H1 (cell line): ENCODE results near the gene RBM10. TPM values are rescaled to one million over a fixed set of nuclear protein-coding genes. Genes with fewer than 3 reads are reported as not detected.

Experiments used
- CTCF ChIA-PET: fragments of 300-600 bp; sonication (Branson Sonifier 250); formaldehyde crosslinking; loops from one replicate; lab custom pipeline; 2021; ENCODE audit not compliant: partially characterized antibody; lab: Charles Lee
- POLR2A ChIA-PET: fragments of 300-600 bp; sonication (Branson Sonifier 250); formaldehyde crosslinking; loops from one replicate; lab custom pipeline; 2021; ENCODE audit warnings: inconsistent platforms; ENCODE audit not compliant: partially characterized antibody; lab: Charles Lee
- DNase-seq, 2 experiments: peaks; one replicate each; pipeline versions ENCODE4 v3.0.0 to v3.0.0-alpha.2; 2010 to 2022; ENCODE audit warnings: low spot score in 2 of 2, low read depth in 1 of 2, mixed read lengths in 1 of 2
- FAIRE-seq: peaks from 2 replicates; lab custom pipeline; 2011; peaks lifted over from hg19 to GRCh38; lab: Jason Lieb, UNC
- H2AFZ ChIP-seq: 2 replicates; pipeline ENCODE4 v1.8.1; 2012; ENCODE audit warnings: low read length, inconsistent platforms
- H2AK5ac ChIP-seq: 2 replicates; pipeline ENCODE4 v1.6.1; 2013; ENCODE audit warnings: low read depth, low read length
- H2BK120ac ChIP-seq: replicated peaks from 2 replicates; pipeline ENCODE3; 2013; ENCODE audit warnings: low read depth, low read length, inconsistent platforms
- H2BK12ac ChIP-seq: 2 replicates; pipeline ENCODE4 v1.6.1; 2013; ENCODE audit warnings: low read depth, low read length
- H2BK15ac ChIP-seq: 2 replicates; pipeline ENCODE4 v1.6.1; 2013; ENCODE audit warnings: low read length
- H2BK20ac ChIP-seq: 2 replicates; pipeline ENCODE4 v1.6.1; 2013; ENCODE audit warnings: low read length
- H2BK5ac ChIP-seq: 2 replicates; pipeline ENCODE4 v1.6.1; 2013; ENCODE audit warnings: low read depth, low read length
- H3K14ac ChIP-seq: 2 replicates; pipeline ENCODE4 v1.6.1; 2013; ENCODE audit warnings: inconsistent platforms; ENCODE audit not compliant: insufficient read length
- H3K18ac ChIP-seq: 2 replicates; pipeline ENCODE4 v1.6.1; 2013; ENCODE audit warnings: low read length; ENCODE audit errors: extremely low read depth
- H3K23ac ChIP-seq: 2 replicates; pipeline ENCODE4 v1.6.1; 2013; ENCODE audit warnings: inconsistent platforms; ENCODE audit not compliant: insufficient read length
- H3K23me2 ChIP-seq: 2 replicates; pipeline ENCODE4 v1.6.1; 2013; ENCODE audit warnings: low read depth, low read length
- H3K27ac ChIP-seq: 2 replicates; pipeline ENCODE4 v1.6.1; 2011; ENCODE audit warnings: low read depth, low read length, inconsistent platforms
- H3K27me3 ChIP-seq, 4 experiments: replicated peaks in 1 of 4; 1 replicate in 1 of 4; 2 replicates in 3 of 4; pipeline versions ENCODE4 v1.6.1 to v1.8.1; 2011 to 2013; ENCODE audit warnings: low read length in 3 of 4, mild to moderate bottlenecking in 3 of 4, inconsistent platforms in 2 of 4, mixed read lengths in 2 of 4, moderate library complexity in 1 of 4; ENCODE audit not compliant: control insufficient read depth in 3 of 4, insufficient read depth in 3 of 4; ENCODE audit errors: extremely low read depth in 1 of 4
- H3K36me3 ChIP-seq, 4 experiments: 2 replicates each; pipeline versions ENCODE4 v1.6.1 to v1.8.1; 2011 to 2013; ENCODE audit warnings: mild to moderate bottlenecking in 4 of 4, low read length in 3 of 4, moderate library complexity in 2 of 4, control low read depth in 1 of 4, inconsistent platforms in 1 of 4; ENCODE audit not compliant: insufficient read depth in 4 of 4, control insufficient read depth in 2 of 4
- H3K4ac ChIP-seq: replicated peaks from 2 replicates; pipeline ENCODE3; 2013; ENCODE audit warnings: low read length, low read depth, mixed read lengths, inconsistent platforms; ENCODE audit not compliant: insufficient read length
- H3K4me1 ChIP-seq, 4 experiments: replicated peaks in 1 of 4; 1 replicate in 1 of 4; 2 replicates in 3 of 4; pipeline versions ENCODE4 v1.6.1 to v1.8.1; 2011 to 2013; ENCODE audit warnings: low read length in 3 of 4, inconsistent platforms in 2 of 4, mixed read lengths in 1 of 4; ENCODE audit not compliant: insufficient read depth in 4 of 4, control insufficient read depth in 3 of 4
- H3K4me2 ChIP-seq, 2 experiments: 2 replicates each; pipeline versions ENCODE4 v1.6.1 to v1.8.1; 2011 to 2013; ENCODE audit warnings: low read depth in 2 of 2, low read length in 2 of 2, control low read depth in 1 of 2, inconsistent platforms in 1 of 2, mild to moderate bottlenecking in 1 of 2; ENCODE audit not compliant: insufficient read depth in 1 of 2
- H3K4me3 ChIP-seq, 4 experiments: fragments of 200-600, 300-600 bp in 1 of 4; sonication (generic), shearing (Covaris generic), sonication (Bioruptor Twin) in 1 of 4; 2 replicates each; pipeline versions ENCODE4 v1.5.1 to v1.8.1; 2011 to 2016; ENCODE audit warnings: low read length in 4 of 4, low read depth in 3 of 4, control low read depth in 2 of 4, inconsistent platforms in 2 of 4, mild to moderate bottlenecking in 2 of 4, mixed read lengths in 1 of 4, moderate library complexity in 1 of 4; ENCODE audit not compliant: insufficient read depth in 2 of 4; ENCODE audit errors: extremely low read depth in 1 of 4
- H3K56ac ChIP-seq: replicated peaks from 2 replicates; pipeline ENCODE3; 2013; ENCODE audit warnings: low read depth, mild to moderate bottlenecking, mixed read lengths, low read length, inconsistent platforms; ENCODE audit not compliant: insufficient read length
- H3K79me1 ChIP-seq: 2 replicates; pipeline ENCODE4 v1.6.1; 2013; ENCODE audit warnings: low read depth, low read length, control low read depth
- H3K79me2 ChIP-seq, 2 experiments: 2 replicates each; pipeline versions ENCODE4 v1.6.1 to v1.8.1; 2012 to 2013; ENCODE audit warnings: low read length in 2 of 2, mild to moderate bottlenecking in 2 of 2, inconsistent platforms in 1 of 2; ENCODE audit not compliant: insufficient read depth in 2 of 2, control insufficient read depth in 1 of 2
- H3K9ac ChIP-seq, 4 experiments: replicated peaks in 1 of 4; 1 replicate in 1 of 4; 2 replicates in 3 of 4; pipeline versions ENCODE4 v1.6.1 to v1.8.1; 2011 to 2013; ENCODE audit warnings: low read depth in 3 of 4, low read length in 3 of 4, control low read depth in 2 of 4, mild to moderate bottlenecking in 2 of 4, moderate library complexity in 2 of 4, inconsistent platforms in 1 of 4; ENCODE audit errors: extremely low read depth in 1 of 4
- H3K9me3 ChIP-seq, 2 experiments: 2 replicates each; pipeline versions ENCODE4 v1.6.1 to v1.8.1; 2012 to 2013; ENCODE audit warnings: mild to moderate bottlenecking in 2 of 2, moderate library complexity in 2 of 2, control low read depth in 1 of 2, inconsistent platforms in 1 of 2, low read depth in 1 of 2, low read length in 1 of 2, mixed read lengths in 1 of 2; ENCODE audit not compliant: insufficient read depth in 2 of 2
- H4K20me1 ChIP-seq, 2 experiments: replicated peaks in 1 of 2; 2 replicates each; pipeline versions ENCODE3 to v1.8.1; 2011 to 2013; ENCODE audit warnings: inconsistent platforms in 2 of 2, low read length in 2 of 2, mild to moderate bottlenecking in 1 of 2; ENCODE audit not compliant: insufficient read depth in 2 of 2, control insufficient read depth in 1 of 2
- H4K5ac ChIP-seq: 2 replicates; pipeline ENCODE4 v1.6.1; 2013; ENCODE audit warnings: low read length, low read depth, mixed read lengths, inconsistent platforms; ENCODE audit not compliant: insufficient read length
- H4K8ac ChIP-seq: 2 replicates; pipeline ENCODE4 v1.8.0; 2013; ENCODE audit warnings: mild to moderate bottlenecking, moderate library complexity, low read length, inconsistent platforms; ENCODE audit not compliant: insufficient read depth; ENCODE audit errors: extremely low read depth
- H4K91ac ChIP-seq: replicated peaks from 2 replicates; pipeline ENCODE3; 2013; ENCODE audit warnings: low read length, mixed read lengths, inconsistent platforms; ENCODE audit not compliant: insufficient read length
- CTBP2 ChIP-seq: IDR thresholded peaks from 2 replicates; pipeline ENCODE4 v1.7.0; 2011; ENCODE audit warnings: borderline replicate concordance, mild to moderate bottlenecking, moderate library complexity, mixed read lengths, low read length; ENCODE audit not compliant: insufficient read depth, insufficient read length
- EGR1 ChIP-seq: IDR thresholded peaks from 2 replicates; pipeline ENCODE4 v1.6.1; 2011; ENCODE audit warnings: low read depth, low read length, borderline replicate concordance
- EP300 ChIP-seq, 2 experiments: IDR thresholded peaks; 1 replicate in 1 of 2; 2 replicates in 1 of 2; pipeline ENCODE4 v1.6.1; 2011 to 2012; ENCODE audit warnings: low read depth in 2 of 2, low read length in 2 of 2, mild to moderate bottlenecking in 2 of 2, borderline replicate concordance in 1 of 2, inconsistent platforms in 1 of 2, moderate library complexity in 1 of 2
- FOSL1 ChIP-seq: IDR thresholded peaks from 2 replicates; pipeline ENCODE4 v1.6.1; 2011; ENCODE audit warnings: mild to moderate bottlenecking, low read depth, low read length, moderate library complexity; ENCODE audit not compliant: insufficient read depth
- KDM5A ChIP-seq: fragments of 200-600 bp; IDR thresholded peaks from 2 replicates; pipeline ENCODE4 v1.7.1; 2012; ENCODE audit warnings: mild to moderate bottlenecking, low read length, inconsistent platforms, mixed read lengths
- MAFK ChIP-seq: IDR thresholded peaks from 2 replicates; pipeline ENCODE4 v1.6.1; 2012; ENCODE audit warnings: low read depth, mild to moderate bottlenecking, improper control_type of control experiment, low read length
- PHF8 ChIP-seq: fragments of 200-600 bp; sonication (generic); conservative IDR thresholded peaks from 2 replicates; pipeline ENCODE4 v1.7.1; 2012; ENCODE audit warnings: low read depth, mild to moderate bottlenecking, inconsistent platforms, low read length, moderate library complexity
- RAD21 ChIP-seq, 2 experiments: IDR thresholded peaks in 1 of 2; conservative IDR thresholded peaks in 1 of 2; 2 replicates each; pipeline ENCODE4 v1.6.1; 2011; ENCODE audit warnings: low read depth in 2 of 2, low read length in 2 of 2, improper control_type of control experiment in 1 of 2, inconsistent platforms in 1 of 2, mild to moderate bottlenecking in 1 of 2, moderate library complexity in 1 of 2
- SIRT6 ChIP-seq: IDR thresholded peaks from one replicate; pipeline ENCODE4 v1.7.1; 2012; ENCODE audit warnings: low read length, inconsistent platforms
- SIX5 ChIP-seq: IDR thresholded peaks from 2 replicates; pipeline ENCODE4 v1.6.1; 2011; ENCODE audit warnings: mild to moderate bottlenecking, low read depth, low read length
- TBP ChIP-seq: IDR thresholded peaks from 2 replicates; pipeline ENCODE4 v1.6.1; 2011; ENCODE audit warnings: low read depth, low read length, improper control_type of control experiment
- ZNF274 ChIP-seq: IDR thresholded peaks from 2 replicates; pipeline ENCODE4 v1.7.0; 2012; ENCODE audit warnings: low read length, borderline replicate concordance; ENCODE audit errors: extremely low read depth
- WGBS, 2 experiments: shearing (Covaris generic) in 1 of 2; methylation state at CpG; one replicate each; pipeline versions ENCODE4 v1.1.6 to v1.1.7; 2013 to 2015; ENCODE audit warnings: low lambda C conversion rate in 2 of 2, mixed read lengths in 2 of 2, inconsistent platforms in 1 of 2, low coverage in 1 of 2, missing lambda C conversion rate in 1 of 2; ENCODE audit not compliant: insufficient replicate concordance in 2 of 2, insufficient coverage in 1 of 2, insufficient read length in 1 of 2; ENCODE audit errors: extremely low coverage in 1 of 2, missing lambda C conversion rate in 1 of 2; 5-methylcytosine and 5-hydroxymethylcytosine counted together
- polyA plus RNA-seq, 7 experiments: library from polyadenylated mRNA; depleted of rRNA in 3 of 7; stranded (reverse) in 5 of 7; unstranded in 2 of 7; fragments of >200 nt in 5 of 7; fragments of 200-250 nt in 2 of 7; gene quantifications; 1 replicate in 5 of 7; 2 replicates in 1 of 7; 4 replicates in 1 of 7; pipeline versions ENCODE4 v1.2.1 to v1.2.3, GENCODE V29; 2011 to 2013; ENCODE audit warnings: missing spikeins in 2 of 7, mixed read lengths in 2 of 7
- total RNA-seq: library from RNA; stranded (reverse); fragmentation: NEBNext Ultra II Directional; extraction: Animal tissue kit (Norgen Biotek cat#: 25700); gene quantifications from 2 replicates; pipeline ENCODE4 v1.2.1, GENCODE V29; 2021
- TF ChIP-seq, protein P1 (sequence below): IDR thresholded peaks from 2 replicates; pipeline ENCODE4 v1.6.1; 2012; ENCODE audit warnings: inconsistent platforms

The RBM10 gene
- total and polyA plus RNA-seq, 2 of the 8 experiments (the other 6 are each of a cell fraction or from before 2014, with no cell fraction given), result 35.7 to 64.0 TPM

DNA sequence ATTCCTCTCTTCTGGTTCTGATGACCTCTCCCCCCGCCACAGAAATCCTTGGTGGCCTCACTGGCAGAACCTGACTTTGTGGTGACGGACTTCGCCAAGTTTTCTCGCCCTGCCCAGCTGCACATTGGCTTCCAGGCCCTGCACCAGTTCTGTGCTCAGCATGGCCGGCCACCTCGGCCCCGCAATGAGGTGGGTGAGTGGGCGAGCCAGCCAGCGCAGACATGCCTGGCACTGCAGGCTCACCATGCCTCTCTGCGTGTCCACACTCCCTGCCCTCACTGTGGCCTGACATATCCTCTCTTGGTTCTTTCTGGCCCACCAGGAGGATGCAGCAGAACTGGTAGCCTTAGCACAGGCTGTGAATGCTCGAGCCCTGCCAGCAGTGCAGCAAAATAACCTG lies 57.3 kb downstream of the RBM10 start:
- CTCF ChIA-PET, result interaction anchor here (0.6 to 1.6 kb wide), 4 partner anchors 10 to 321 kb away, joined by 3 to 7 read pairs (median 4); no protein-coding TSS in a partner anchor
- TF ChIP-seq PHF8 (no peak), RAD21 (IDR thresholded peaks at IDR 0.05 in 1 of 2, conservative IDR thresholded peaks at IDR 0.05 in 1 of 2; ENCODE audit: low read depth in 2 of 2, low read length in 2 of 2) (no peak), EP300 (IDR thresholded peaks at IDR 0.05; ENCODE audit: borderline replicate concordance in 1 of 2, low read depth in 2 of 2, low read length in 2 of 2) (no peak), CTBP2 (no peak), MAFK (no peak), EGR1 (no peak), SIRT6 (no peak), TBP (no peak), SIX5 (no peak), FOSL1 (no peak), ZNF274 (no peak), KDM5A (no peak)
- TF ChIP-seq, protein P1, sequence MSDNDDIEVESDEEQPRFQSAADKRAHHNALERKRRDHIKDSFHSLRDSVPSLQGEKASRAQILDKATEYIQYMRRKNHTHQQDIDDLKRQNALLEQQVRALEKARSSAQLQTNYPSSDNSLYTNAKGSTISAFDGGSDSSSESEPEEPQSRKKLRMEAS, result no peak

More for the DNA sequence above, 57.3 kb downstream of the RBM10 start:
- H2BK5ac ChIP-seq, result no peak overlapping the region
- H3K27ac ChIP-seq, result no peak overlapping the region
- peaks cover 5 to 31% of the 10 kb centered on the region in 2 experiments for H4K20me1 ChIP-seq
- no peak overlapping the region for H4K5ac ChIP-seq
- H3K14ac ChIP-seq, result no peak overlapping the region
- H3K36me3 ChIP-seq, result peaks cover 40 to 90% (median 78%) of the 10 kb centered on the region in 4 experiments
- no peak for FAIRE-seq
- H2BK20ac ChIP-seq, result no peak overlapping the region
- H4K8ac ChIP-seq, result no peak overlapping the region
- 94% methylated on average over 10 of the region's 11 CpGs; no CpG with 5 or more reads in 1 of the 2 experiments for WGBS, 2 experiments
- H3K4me2 ChIP-seq, result no peak overlapping the region
- no peaks in the 10 kb centered on the region for H3K27me3 ChIP-seq
- H2AK5ac ChIP-seq, result no peak overlapping the region
- no peak overlapping the region for H2BK120ac ChIP-seq
- no peaks in the 10 kb centered on the region for H3K9me3 ChIP-seq
- no peak overlapping the region for H2BK12ac ChIP-seq
- H3K23ac ChIP-seq, result no peak overlapping the region
- no peak overlapping the region for H2BK15ac ChIP-seq
- H3K4me1 ChIP-seq, result peaks cover 0 to 8% (median 1%) of the 10 kb centered on the region in 4 experiments; a peak in 3 of 7 replicates
- H3K79me1 ChIP-seq, result peaks cover 6% of the 10 kb centered on the region; the same call in 1 of the 2 replicates
- no peak overlapping the region for H3K18ac ChIP-seq
- no peak overlapping the region for H3K56ac ChIP-seq
- POLR2A ChIA-PET, result interaction anchor here (1.2 to 6.7 kb wide), 3 partner anchors 10 to 26 kb away, joined by 3 to 63 read pairs (median 20); partner anchors contain the start of gene CDK16
- no peak overlapping the region for H3K4ac ChIP-seq
- DNase-seq, result no peak
- no peak overlapping the region for H4K91ac ChIP-seq
- H3K23me2 ChIP-seq, result no peaks in the 10 kb centered on the region
- H3K4me3 ChIP-seq, result no peak overlapping the region
- no peak overlapping the region for H3K9ac ChIP-seq
- H3K79me2 ChIP-seq, result peaks cover 0 to 18% of the 10 kb centered on the region in 2 experiments; a peak in 3 of 4 replicates
- no peak overlapping the region for H2AFZ ChIP-seq
